Measurements from ENCODE around the gene HRCT1.
"Not testable (repeated sequence)": the region's sequence is repeated elsewhere in the genome, so short reads cannot be mapped to it uniquely, and the experiment has no call there.

The HRCT1 gene

DNA sequence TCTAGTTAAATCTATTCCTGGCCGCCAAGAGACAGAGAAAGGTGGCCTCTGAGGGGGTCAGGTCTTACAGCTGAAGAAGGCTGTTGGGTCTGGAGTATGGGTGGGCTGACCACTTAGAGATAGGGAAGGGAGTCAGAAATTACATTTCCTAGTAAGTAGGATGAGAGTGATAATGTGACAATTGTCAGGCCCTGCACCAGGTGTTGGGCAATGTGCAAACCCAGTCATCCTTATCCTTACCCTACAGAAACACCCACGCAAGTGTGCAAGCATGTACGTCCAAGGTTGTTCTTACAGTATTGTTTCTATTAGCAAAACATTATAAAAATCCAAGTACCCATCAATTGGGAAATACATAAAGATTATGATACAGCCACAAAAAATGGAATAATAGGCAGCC lies 12.8 kb downstream of the HRCT1 start:
- DNase-seq, result no peak

GRCh38 chr9:35919212-35920008 lies 13.4 kb downstream of the HRCT1 start:
- no peak for DNase-seq

- no peak for DNase-seq
Observed at GRCh38 chr9:35920051-35920620, 14.1 kb downstream of the HRCT1 start.

DNA sequence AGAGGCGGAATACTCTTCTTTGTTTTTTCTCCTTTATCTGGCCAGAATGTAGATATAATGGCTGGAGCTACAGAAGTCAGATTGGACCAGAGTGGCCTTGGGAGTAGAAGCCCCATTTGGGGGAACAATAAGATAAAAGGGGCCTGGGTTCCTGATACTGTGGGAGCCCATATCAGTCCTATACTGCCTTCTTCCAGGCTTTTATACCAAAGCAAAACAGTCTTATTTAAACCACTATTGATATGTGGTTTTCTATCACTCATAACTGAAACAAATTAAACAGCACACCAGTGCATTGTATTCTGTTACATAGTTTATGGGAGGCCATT lies 17.6 kb downstream of the HRCT1 start:
- DNase-seq, result no peak

- DNase-seq, result no peak
Observed at GRCh38 chr9:35923927-35924763, 18.1 kb downstream of the HRCT1 start.

DNA sequence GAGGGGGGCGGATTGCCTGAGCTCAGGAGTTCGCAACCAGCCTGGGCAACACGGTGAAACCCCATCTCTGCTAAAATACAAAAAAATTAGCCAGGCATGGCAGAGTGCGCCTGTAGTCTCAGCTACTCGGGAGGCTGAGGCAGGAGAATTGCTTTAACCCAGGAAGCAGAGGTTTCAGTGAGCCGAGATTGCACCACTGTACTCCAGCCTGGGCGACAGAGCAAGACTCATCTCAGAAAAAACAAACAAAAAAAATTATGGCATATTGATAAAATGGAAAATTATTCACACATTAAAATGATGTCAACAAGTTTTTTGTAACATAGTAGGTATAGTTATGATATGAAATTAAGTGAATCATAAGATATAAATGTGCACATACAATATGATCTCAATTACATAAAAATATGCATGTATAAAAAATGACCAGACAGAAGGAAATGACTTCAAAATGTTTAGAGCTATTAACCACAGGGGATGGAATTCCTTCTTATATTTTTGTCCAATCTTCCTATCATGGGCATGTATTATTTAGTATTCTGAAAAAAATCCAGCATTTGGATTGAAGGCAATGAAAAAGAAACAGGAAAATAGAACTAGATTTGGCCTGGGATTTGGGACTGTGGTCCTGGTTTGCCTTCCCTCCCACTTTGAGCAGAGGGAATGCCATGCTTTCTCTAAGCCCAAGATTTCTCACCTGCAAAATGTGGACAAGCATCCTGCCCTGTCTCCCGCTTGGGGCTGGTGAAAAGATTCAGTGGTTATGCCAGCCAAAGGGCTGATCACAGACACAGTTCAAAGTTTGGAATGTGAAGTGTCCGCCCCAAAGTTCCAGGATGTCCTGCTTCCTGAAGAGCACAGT lies 22.8 kb downstream of the HRCT1 start:
- DNase-seq, result no peak

- DNase-seq, result no peak
Observed at GRCh38 chr9:35929453-35929718, 23.4 kb downstream of the HRCT1 start.

GRCh38 chr9:35930521-35930920 lies 24.5 kb downstream of the HRCT1 start:
- DNase-seq, result no peak

DNA sequence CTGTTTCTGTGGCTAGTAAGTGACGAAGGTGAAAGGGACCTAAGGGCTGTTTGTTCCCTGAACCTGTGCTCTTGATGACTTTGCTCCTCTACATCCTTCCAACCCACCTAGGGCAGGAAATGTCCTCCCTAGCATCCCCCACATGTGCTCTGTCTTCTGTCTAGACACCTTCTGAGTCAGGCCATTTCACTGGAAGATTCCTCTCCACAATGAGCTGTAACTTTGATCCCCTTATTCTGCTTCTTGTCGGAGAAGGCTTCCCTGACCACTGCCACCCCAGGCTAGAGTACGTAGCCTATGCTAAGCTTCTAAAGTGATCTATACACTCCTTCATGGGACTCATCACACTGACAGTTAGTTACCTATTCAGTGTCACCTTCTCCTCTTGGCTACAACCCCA lies 25.0 kb downstream of the HRCT1 start:
- no peak for DNase-seq

- DNase-seq, result no peak
Observed at GRCh38 chr9:35932735-35933134, 26.7 kb downstream of the HRCT1 start.

DNA sequence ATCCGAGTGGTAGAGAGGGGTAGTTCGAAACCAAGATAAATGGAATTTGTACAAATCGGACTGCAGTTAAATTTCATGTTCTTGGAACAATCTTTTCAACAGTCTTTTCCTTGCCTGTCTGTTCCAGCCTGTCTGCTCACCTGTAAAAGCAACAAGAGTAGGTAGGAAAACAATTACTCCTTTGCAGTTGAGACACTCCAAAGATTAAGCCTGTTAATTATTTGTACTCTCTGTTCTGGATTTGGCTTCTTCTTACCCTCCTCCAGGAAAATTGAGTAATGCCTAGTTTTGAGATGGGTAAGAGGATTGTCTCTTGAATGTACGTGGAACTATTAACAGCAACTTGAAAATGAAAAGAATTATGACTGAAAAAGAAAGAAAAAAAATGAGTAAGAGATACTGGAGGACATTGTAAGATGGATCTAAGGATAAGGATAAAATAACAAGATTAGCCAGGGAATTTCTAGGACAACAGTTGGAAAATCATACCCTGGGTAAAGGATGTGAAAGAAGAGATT lies 27.6 kb downstream of the HRCT1 start:
- no peak for DNase-seq

- DNase-seq, result not testable (repeated sequence)
Observed at GRCh38 chr9:35934069-35934468, 28.1 kb downstream of the HRCT1 start.

DNA sequence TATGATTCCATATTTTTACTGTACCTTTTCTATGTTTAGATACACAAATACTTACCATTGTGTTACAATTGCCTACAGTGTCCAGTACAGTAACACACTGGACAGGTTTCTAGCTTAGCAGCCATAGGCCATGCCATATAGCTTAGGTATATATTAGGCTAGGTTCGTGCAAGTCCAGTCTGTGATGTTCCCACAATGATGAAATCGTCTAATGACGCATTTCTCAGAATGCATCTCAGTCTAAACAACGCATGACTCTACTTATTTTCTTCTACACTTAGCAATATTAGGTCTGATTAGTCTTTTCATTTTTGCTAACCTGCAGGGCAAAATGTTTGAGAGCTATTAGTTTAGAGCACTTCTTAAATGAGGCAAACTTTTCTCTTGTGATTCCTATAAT lies 29.3 kb downstream of the HRCT1 start:
- no peak for DNase-seq

DNA sequence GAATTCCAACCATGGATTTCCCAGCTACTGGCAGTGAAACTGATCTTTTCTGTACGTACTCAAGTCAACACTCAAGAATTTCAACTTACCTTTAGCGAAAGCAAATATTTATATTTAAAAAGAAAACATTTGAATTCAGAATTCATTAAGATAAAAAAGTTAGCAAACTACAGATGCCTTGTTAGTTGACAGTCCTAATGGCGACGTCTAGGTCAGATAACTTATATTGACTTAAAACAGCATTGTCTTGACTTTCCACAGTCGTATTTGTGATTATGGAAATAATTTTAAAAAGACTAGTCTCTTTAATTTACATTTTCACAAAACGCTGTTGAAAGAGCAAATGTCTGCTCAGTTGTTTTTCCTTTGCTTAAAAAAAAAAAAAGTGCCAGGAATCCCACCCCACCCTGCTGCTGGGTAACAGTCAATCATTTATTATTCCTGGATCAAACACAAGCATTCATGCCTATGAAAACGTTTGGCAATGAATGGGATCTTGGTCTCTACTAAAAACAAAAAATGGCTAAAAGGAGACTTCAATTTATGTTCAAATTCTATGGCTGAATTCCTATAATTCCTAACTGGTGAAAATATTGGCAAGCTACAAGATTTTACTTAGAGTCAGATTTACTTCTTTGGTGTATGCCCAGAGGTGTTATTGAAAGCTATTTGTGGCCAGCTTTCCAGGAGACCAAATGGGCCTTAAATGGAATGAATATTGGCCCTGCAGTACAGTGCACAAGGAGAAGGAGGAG lies 29.9 kb downstream of the HRCT1 start:
- no peak for DNase-seq

DNA sequence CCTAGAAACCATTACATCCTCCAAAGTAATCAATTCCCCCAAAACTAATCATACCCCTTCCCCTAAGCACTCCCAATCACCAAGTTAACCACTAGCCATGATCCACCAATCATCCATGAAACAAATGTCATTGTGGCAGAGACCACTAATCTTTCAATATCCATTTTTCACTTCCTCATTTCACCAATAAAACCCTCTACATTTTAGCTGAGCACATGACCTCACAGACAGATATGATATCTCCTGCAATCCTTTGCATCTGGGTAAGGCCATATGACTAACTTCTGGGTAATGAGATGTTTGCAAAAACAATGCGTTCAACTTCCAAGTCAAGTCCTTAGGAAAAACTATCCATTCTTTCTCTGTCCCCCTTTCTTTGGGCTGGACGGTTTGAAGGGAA lies 31.2 kb downstream of the HRCT1 start:
- DNase-seq, result no peak

DNA sequence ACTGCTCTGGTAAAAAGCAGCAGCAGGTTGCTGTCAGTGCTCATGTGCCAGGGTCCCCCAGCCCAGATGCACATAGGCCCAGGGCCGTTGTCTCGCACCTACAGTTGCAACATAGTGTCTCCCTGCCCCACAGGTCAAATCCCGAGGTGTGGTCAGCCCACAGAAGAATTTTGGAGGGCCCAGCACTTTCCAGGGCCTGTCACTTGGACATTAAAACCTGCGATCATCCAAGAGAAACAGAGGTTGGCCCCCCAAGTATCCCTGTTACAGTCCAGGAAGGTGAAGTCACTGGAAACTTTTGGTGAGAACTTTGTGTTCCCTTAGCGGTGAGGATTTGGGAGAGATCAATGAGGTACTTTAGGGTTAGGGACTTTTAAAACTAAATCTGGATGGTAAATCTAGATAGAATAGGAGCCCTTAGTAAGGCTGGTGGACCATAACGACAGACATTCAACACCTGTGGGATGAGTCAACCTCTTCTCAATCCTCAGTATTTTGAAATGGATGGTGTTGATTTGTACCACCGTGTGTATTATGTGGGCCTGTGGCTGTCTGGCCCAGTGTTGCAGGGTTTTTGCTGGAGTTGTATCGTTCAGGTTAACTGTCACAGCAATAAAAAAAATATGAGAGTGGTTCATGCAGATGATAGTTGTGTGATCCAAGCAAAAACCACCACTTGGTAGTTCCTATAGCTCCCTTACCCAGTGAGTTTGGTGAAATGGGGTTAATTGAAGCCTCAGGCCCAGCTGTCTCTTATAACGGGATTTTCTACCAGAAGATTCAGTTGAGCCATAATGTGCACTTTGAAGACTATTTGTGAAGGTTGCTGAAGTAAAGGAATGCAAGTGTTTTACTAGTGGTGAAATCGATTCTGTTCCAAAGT lies 32.7 kb downstream of the HRCT1 start:
- DNase-seq, result no peak

GRCh38 chr9:35939679-35940250 lies 33.8 kb downstream of the HRCT1 start:
- DNase-seq, result no peak

- DNase-seq, result no peak
Observed at GRCh38 chr9:35940458-35941407, 34.7 kb downstream of the HRCT1 start.

DNA sequence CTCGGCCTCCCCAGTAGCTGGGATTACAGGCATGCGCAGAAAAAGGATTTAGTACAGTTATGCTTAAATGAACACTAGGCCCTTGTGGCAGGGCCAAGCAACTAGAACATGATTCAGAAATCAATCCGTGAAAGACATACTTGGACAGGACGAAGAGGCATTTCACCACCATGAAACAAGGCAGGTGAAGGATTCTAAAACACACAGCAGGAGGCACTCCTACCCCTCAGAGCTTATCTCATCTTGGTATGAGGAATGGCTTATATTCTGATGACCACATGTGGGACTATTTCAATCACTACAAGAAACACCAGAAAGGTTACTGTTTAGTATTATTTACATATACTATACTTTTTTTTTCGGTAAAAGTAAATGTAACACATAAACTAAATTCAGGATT lies 36.3 kb downstream of the HRCT1 start:
- no peak for DNase-seq

All from right kidney (tissue), 1 donor.